ENCODE results near the gene TNFSF8. TPM values are rescaled to one million over a fixed set of nuclear protein-coding genes. Genes with fewer than 3 reads are reported as not detected.

TNFSF8 gene
- total and polyA plus RNA-seq, 7 donors, result 0.07 to 1.6 (median 0.45) TPM

DNA sequence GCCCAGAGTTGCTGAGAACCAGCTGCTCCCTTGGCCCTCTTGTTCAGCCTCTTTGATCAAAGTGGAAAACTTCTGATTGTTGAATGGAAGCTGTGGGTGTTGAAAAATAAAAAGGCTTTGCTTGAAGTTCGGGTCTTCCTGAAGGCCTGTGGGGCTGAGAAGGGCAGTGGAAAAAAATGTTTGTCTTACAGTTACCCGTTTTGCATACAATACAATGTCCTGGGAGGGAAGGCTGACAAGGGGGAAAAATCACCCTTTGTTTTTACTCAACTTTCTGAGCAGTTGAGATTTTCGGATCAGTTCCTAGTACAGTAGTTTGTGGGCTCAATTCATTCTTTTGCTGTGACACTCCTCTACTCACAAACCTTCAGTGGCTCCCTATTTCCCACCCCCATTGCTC is 2.1 kb upstream of the TNFSF8 start:
- no peak for ATAC-seq
- TF ChIP-seq CTCF (IDR thresholded peaks at IDR 0.05), result no peak
- intact Hi-C loops (cut with DNase I), result no loop called here

DNA sequence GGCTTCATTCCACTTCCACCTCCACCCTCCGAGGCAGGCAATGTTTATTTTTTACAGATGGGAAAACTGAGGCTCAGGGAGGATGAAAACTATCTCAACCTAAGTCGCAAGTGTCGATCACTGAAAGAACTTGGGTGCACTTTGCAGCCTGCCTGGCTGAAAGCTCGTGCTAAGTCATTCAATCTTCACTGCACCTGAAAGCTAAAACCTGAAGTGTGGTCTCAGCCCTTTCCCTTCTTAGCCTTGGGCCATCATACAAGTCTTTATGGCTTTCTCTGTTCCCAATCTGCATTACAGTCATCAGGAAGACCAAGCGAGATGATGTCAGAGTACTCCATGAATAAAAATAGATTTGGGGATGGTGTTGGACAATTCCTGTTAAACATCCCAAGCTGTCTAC is 1.0 kb upstream of the TNFSF8 start:
- 77 to 82% (median 78%) methylated on average over 5 of the region's 5 CpGs for WGBS, 3 donors
- intact Hi-C loops (cut with DNase I), result no loop called here
- H3K27ac ChIP-seq, result no peak overlapping the region
- ATAC-seq (no peak), DNase-seq (no peak)
- no peak overlapping the region for H3K4me3 ChIP-seq
- no peaks in the 10 kb centered on the region for H3K9me3 ChIP-seq
- peaks cover 0 to 4% (median 0%) of the 10 kb centered on the region in 3 donors for H3K27me3 ChIP-seq (ENCODE audit: insufficient read depth in 3 of 3, low read length in 2 of 3)
- no peaks in the 10 kb centered on the region for H3K36me3 ChIP-seq (ENCODE audit: insufficient read depth in 1 of 2, low read depth in 1 of 2)
- TF ChIP-seq CTCF (IDR thresholded peaks at IDR 0.05), result no peak
- no peaks in the 10 kb centered on the region for H3K4me1 ChIP-seq

More for the DNA sequence above, 2.1 kb upstream of the TNFSF8 start:
- Histone ChIP-seq H3K36me3 (ENCODE audit: insufficient read depth in 1 of 2, low read depth in 1 of 2) (no peaks in the 10 kb centered on the region), H3K27me3 (ENCODE audit: insufficient read depth in 3 of 3, low read length in 2 of 3) (peaks cover 0 to 4% (median 0%) of the 10 kb centered on the region in 3 donors), H3K27ac (no peak overlapping the region), H3K9me3 (no peaks in the 10 kb centered on the region), H3K4me1 (no peaks in the 10 kb centered on the region), H3K4me3 (no peak overlapping the region)
- 68 to 82% (median 77%) methylated on average over 3 of the region's 3 CpGs for WGBS, 3 donors
- DNase-seq, result no peak

- H3K9me3 ChIP-seq, result no peaks in the 10 kb centered on the region
- H3K4me3 ChIP-seq, result peak overlapping the region; percentile 31
- H3K4me1 ChIP-seq, result no peaks in the 10 kb centered on the region
- intact Hi-C loops (cut with DNase I), result no loop called here
- DNase-seq (no peak), ATAC-seq (no peak)
- peaks cover 0 to 4% (median 0%) of the 10 kb centered on the region in 3 donors for H3K27me3 ChIP-seq (ENCODE audit: insufficient read depth in 3 of 3, low read length in 2 of 3)
- no peaks in the 10 kb centered on the region for H3K36me3 ChIP-seq (ENCODE audit: insufficient read depth in 1 of 2, low read depth in 1 of 2)
- 60 to 64% (median 61%) methylated on average over 5 of the region's 5 CpGs for WGBS, 3 donors
- H3K27ac ChIP-seq, result no peak overlapping the region
- no peak for TF ChIP-seq CTCF (IDR thresholded peaks at IDR 0.05)
These were observed 1.2 kb downstream of the TNFSF8 start for GRCh38 chr9:114929201-114929600.

- Histone ChIP-seq H3K27ac (no peak overlapping the region), H3K36me3 (ENCODE audit: insufficient read depth in 1 of 2, low read depth in 1 of 2) (no peaks in the 10 kb centered on the region), H3K9me3 (no peaks in the 10 kb centered on the region), H3K27me3 (ENCODE audit: insufficient read depth in 3 of 3, low read length in 2 of 3) (peaks cover 0 to 4% (median 0%) of the 10 kb centered on the region in 3 donors), H3K4me3 (peak overlapping the region; percentile 31), H3K4me1 (no peaks in the 10 kb centered on the region)
- ATAC-seq (no peak), DNase-seq (no peak)
- TF ChIP-seq CTCF (IDR thresholded peaks at IDR 0.05), result no peak
- intact Hi-C loops (cut with DNase I), result no loop called here
- 49 to 65% (median 60%) methylated on average over 1 of the region's 1 CpG for WGBS, 3 donors
These were observed 1.7 kb downstream of the TNFSF8 start for GRCh38 chr9:114928671-114929070.

DNA sequence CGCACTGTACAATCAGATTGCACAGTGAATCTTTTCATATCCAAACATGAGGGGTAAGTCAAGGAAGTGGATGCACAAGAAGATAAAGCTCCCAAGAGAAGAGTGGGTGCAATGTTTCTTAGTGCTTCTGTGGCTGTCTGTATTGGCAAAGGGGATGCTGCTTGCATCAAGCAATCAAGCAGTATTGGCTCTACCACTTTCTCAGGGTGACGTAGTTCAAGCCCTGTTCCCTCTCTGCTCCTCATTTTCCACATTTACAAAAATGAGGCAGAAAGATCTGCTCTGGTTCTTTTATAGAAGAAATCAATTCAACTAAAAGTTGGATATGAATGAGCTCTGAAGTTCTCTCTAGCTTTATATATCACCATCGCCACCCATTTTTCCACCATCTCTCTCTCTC is 2.3 kb downstream of the TNFSF8 start:
- ATAC-seq, result no peak
- Histone ChIP-seq H3K4me3 (peak overlapping the region; percentile 31), H3K9me3 (no peaks in the 10 kb centered on the region), H3K27me3 (ENCODE audit: insufficient read depth in 3 of 3, low read length in 2 of 3) (peaks cover 0 to 4% (median 0%) of the 10 kb centered on the region in 3 donors), H3K36me3 (ENCODE audit: insufficient read depth in 1 of 2, low read depth in 1 of 2) (no peaks in the 10 kb centered on the region), H3K27ac (no peak overlapping the region), H3K4me1 (no peaks in the 10 kb centered on the region)
- DNase-seq, result no peak
- no peak for TF ChIP-seq CTCF (IDR thresholded peaks at IDR 0.05)
- 85 to 90% (median 88%) methylated on average over 3 of the region's 3 CpGs for WGBS, 3 donors
- intact Hi-C loops (cut with DNase I), result no loop called here

Data from psoas muscle (tissue), 8 donors.